Measurements from ENCODE around the gene CHST13. TPM values are rescaled to one million over a fixed set of nuclear protein-coding genes. Genes with fewer than 3 reads are reported as not detected.

Gene CHST13
- total and polyA plus RNA-seq, 2 of the 4 experiments (the other 2 are of a cell fraction) = not detected

DNA sequence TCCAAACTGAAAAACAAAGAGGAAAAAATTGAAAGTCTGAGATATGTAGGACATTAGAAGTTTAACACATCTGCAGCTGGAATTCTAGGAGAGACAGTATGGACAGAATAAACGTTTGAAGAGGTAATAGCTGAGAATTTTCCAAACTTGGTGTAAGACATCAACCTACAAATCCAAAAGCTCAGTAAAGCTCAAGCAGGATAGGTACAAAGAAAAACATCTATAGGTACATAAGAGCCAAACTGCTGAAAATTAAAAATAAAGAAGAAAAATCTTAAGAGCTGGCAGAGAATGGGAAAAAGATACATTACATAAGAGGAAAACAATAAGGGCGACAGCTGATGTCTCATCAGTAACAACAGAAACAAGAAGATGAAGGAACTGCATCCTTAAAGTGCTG lies 57.6 kb downstream of the CHST13 start:
- Histone ChIP-seq H2BK15ac (ENCODE audit: low read depth, low read length) (no peak overlapping the region), H2BK5ac (ENCODE audit: low read depth, low read length, poor library complexity, severe bottlenecking) (no peak overlapping the region), H4K91ac (ENCODE audit: insufficient read depth, low read depth, low read length) (no peak overlapping the region), H3K27me3 (ENCODE audit: control insufficient read depth, insufficient read depth, low read length) (peaks cover 33% of the 10 kb centered on the region), H3K56ac (ENCODE audit: extremely low read depth, insufficient read depth, low read length) (no peak overlapping the region), H3K79me1 (ENCODE audit: low read depth in 1 of 2, low read length in 2 of 2) (no peaks in the 10 kb centered on the region), H3K9me3 (ENCODE audit: control insufficient read depth, insufficient read depth, low read length) (no peaks in the 10 kb centered on the region), H3K9me1 (ENCODE audit: insufficient read depth, low read length) (no peaks in the 10 kb centered on the region), H3K4me1 (ENCODE audit: control insufficient read depth, insufficient read depth, low read length) (no peaks in the 10 kb centered on the region), H3K4ac (ENCODE audit: low read depth, low read length) (no peak overlapping the region), H3K4me2 (ENCODE audit: low read depth, low read length) (no peak overlapping the region), H2AK9ac (replicated peaks; ENCODE audit: low read depth, low read length, poor library complexity) (no peak overlapping the region), H2BK20ac (ENCODE audit: low read depth, low read length) (no peak overlapping the region), H3K9ac (ENCODE audit: low read depth, low read length) (no peak overlapping the region), H2AK5ac (ENCODE audit: low read depth, low read length) (no peak overlapping the region), H3K4me3 (ENCODE audit: insufficient read depth, low read depth, low read length) (no peak overlapping the region), H4K20me1 (ENCODE audit: insufficient read depth, low read length) (no peaks in the 10 kb centered on the region), H3K18ac (ENCODE audit: low read depth, low read length) (no peak overlapping the region), H3K14ac (replicated peaks; ENCODE audit: low read depth, low read length) (no peak overlapping the region), H3K27ac (ENCODE audit: insufficient read depth, low read length) (no peak overlapping the region), H3K23ac (ENCODE audit: low read depth, low read length) (no peak overlapping the region), H2AFZ (replicated peaks; ENCODE audit: low read length, poor library complexity) (no peak overlapping the region), H2BK120ac (ENCODE audit: low read depth, low read length) (no peak overlapping the region), H3K36me3 (ENCODE audit: control insufficient read depth, insufficient read depth, low read length) (no peaks in the 10 kb centered on the region), H4K8ac (ENCODE audit: low read depth in 2 of 2, low read length in 2 of 2) (no peak overlapping the region), H4K5ac (ENCODE audit: low read depth, low read length) (no peak overlapping the region)
- BruUV-seq (replicated peaks) = no TSS peak
- dilution Hi-C loops (cut with HindIII; ENCODE audit: low sequenced_read_pairs, unreplicated experiment) (no loop called here), in situ Hi-C loops (cut with MboI; ENCODE audit: low sequenced_read_pairs) (no loop called here), intact Hi-C loops (cut with micrococcal nuclease) (no loop called here)
- no CpG with 5 or more reads among the region's 2 CpGs for WGBS, 2 experiments (ENCODE audit: extremely low coverage in 2 of 2, insufficient read length in 1 of 2)
- no peak for DNase-seq
- POLR2A ChIA-PET (ENCODE audit: unreplicated experiment) = no interaction called here
- CTCF ChIA-PET = interaction anchor here (0.9 kb wide), 1 partner anchor 12 kb away, joined by 3 read pairs; no protein-coding TSS in a partner anchor
- ATAC-seq (ENCODE audit: low read depth) = no peak
- TF ChIP-seq, protein P1, sequence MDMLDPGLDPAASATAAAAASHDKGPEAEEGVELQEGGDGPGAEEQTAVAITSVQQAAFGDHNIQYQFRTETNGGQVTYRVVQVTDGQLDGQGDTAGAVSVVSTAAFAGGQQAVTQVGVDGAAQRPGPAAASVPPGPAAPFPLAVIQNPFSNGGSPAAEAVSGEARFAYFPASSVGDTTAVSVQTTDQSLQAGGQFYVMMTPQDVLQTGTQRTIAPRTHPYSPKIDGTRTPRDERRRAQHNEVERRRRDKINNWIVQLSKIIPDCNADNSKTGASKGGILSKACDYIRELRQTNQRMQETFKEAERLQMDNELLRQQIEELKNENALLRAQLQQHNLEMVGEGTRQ (IDR thresholded peaks at IDR 0.05; ENCODE audit: low read depth, low read length) = no peak
- TF ChIP-seq SMC3 (IDR thresholded peaks at IDR 0.05; ENCODE audit: low read depth, low read length) (no peak), MAZ (IDR thresholded peaks at IDR 0.05; ENCODE audit: borderline replicate concordance, low read depth, low read length) (no peak), NFE2L2 (IDR thresholded peaks at IDR 0.05; ENCODE audit: low read depth, low read length) (no peak), MAFK (IDR thresholded peaks at IDR 0.05; ENCODE audit: low read depth, low read length) (no peak), CEBPB (IDR thresholded peaks at IDR 0.05; ENCODE audit: low read depth, low read length) (no peak), CHD1 (IDR thresholded peaks at IDR 0.05; ENCODE audit: low read depth, low read length) (no peak), FOS (IDR thresholded peaks at IDR 0.05; ENCODE audit: low read depth, low read length) (no peak), POLR2A (IDR thresholded peaks at IDR 0.05; ENCODE audit: low read depth, low read length) (no peak), RAD21 (IDR thresholded peaks at IDR 0.05; ENCODE audit: low read length) (no peak), BHLHE40 (IDR thresholded peaks at IDR 0.05; ENCODE audit: low read depth, low read length) (no peak), MXI1 (IDR thresholded peaks at IDR 0.05; ENCODE audit: borderline replicate concordance, low read depth, low read length) (no peak), RFX5 (IDR thresholded peaks at IDR 0.05; ENCODE audit: low read depth, low read length) (no peak), CTCF (conservative IDR thresholded peaks at IDR 0.05; ENCODE audit: low read depth, low read length) (no peak), RCOR1 (IDR thresholded peaks at IDR 0.05; ENCODE audit: insufficient replicate concordance, low read length) (no peak)
- TF ChIP-seq, protein P2, sequence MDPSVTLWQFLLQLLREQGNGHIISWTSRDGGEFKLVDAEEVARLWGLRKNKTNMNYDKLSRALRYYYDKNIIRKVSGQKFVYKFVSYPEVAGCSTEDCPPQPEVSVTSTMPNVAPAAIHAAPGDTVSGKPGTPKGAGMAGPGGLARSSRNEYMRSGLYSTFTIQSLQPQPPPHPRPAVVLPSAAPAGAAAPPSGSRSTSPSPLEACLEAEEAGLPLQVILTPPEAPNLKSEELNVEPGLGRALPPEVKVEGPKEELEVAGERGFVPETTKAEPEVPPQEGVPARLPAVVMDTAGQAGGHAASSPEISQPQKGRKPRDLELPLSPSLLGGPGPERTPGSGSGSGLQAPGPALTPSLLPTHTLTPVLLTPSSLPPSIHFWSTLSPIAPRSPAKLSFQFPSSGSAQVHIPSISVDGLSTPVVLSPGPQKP (IDR thresholded peaks at IDR 0.05; ENCODE audit: borderline replicate concordance, low read depth, low read length) = no peak
